IMR-90 (cell line): ENCODE data around the gene GRAMD1A. TPM values are rescaled to one million over a fixed set of nuclear protein-coding genes. Genes with fewer than 3 reads are reported as not detected.

ENCODE experiments used
- ATAC-seq: fragments of 200-7000 bp; cut with Tn5 transposase; 2 replicates; pipeline ENCODE4 v1.9.1; 2020; ENCODE audit warnings: low read depth, mild to moderate bottlenecking, moderate library complexity
- BruUV-seq: library from RNA; stranded (reverse); fragments of 400-500 nt; replicated peaks from 2 replicates; lab custom pipeline; 2021; lab: Mats Ljungman, UMichigan
- CTCF ChIA-PET: fragments of 300-600 bp; formaldehyde crosslinking; extraction: SDS; loops from one replicate; lab custom pipeline; 2021; ENCODE audit warnings: antibody characterized with exemption; lab: Yijun Ruan, JAX
- POLR2A ChIA-PET: fragments of 300-600 bp; sonication (Branson Sonifier 250); formaldehyde crosslinking; loops from one replicate; lab custom pipeline; 2022; ENCODE audit warnings: antibody characterized with exemption; ENCODE audit not compliant: unreplicated experiment; lab: Charles Lee
- DNase-seq: peaks from one replicate; pipeline ENCODE4 v3.0.0; 2013
- H2AFZ ChIP-seq: replicated peaks from 2 replicates; pipeline ENCODE3; 2013; ENCODE audit warnings: low read length, mild to moderate bottlenecking; ENCODE audit not compliant: poor library complexity
- H2AK5ac ChIP-seq: 2 replicates; pipeline ENCODE4 v1.6.1; 2013; ENCODE audit warnings: low read depth, low read length, inconsistent platforms
- H2AK9ac ChIP-seq: replicated peaks from 2 replicates; pipeline ENCODE3; 2013; ENCODE audit warnings: mild to moderate bottlenecking, low read depth, low read length, moderate library complexity; ENCODE audit not compliant: poor library complexity
- H2BK120ac ChIP-seq: 2 replicates; pipeline ENCODE4 v1.6.1; 2013; ENCODE audit warnings: low read depth, low read length, inconsistent platforms
- H2BK15ac ChIP-seq: 3 replicates; pipeline ENCODE4 v1.6.1; 2013; ENCODE audit warnings: low read depth, low read length, inconsistent platforms
- H2BK20ac ChIP-seq: 2 replicates; pipeline ENCODE4 v1.6.1; 2013; ENCODE audit warnings: low read depth, mild to moderate bottlenecking, inconsistent platforms, low read length, moderate library complexity
- H2BK5ac ChIP-seq: 2 replicates; pipeline ENCODE4 v1.6.1; 2013; ENCODE audit warnings: mild to moderate bottlenecking, low read depth, low read length, inconsistent platforms; ENCODE audit not compliant: poor library complexity, severe bottlenecking
- H3K14ac ChIP-seq: replicated peaks from 2 replicates; pipeline ENCODE4 v1.6.1; 2013; ENCODE audit warnings: low read depth, low read length, inconsistent platforms
- H3K18ac ChIP-seq: 2 replicates; pipeline ENCODE4 v1.6.1; 2013; ENCODE audit warnings: low read depth, low read length, control low read depth
- H3K23ac ChIP-seq: 2 replicates; pipeline ENCODE4 v1.6.1; 2013; ENCODE audit warnings: low read depth, low read length, inconsistent platforms
- H3K27ac ChIP-seq: 2 replicates; pipeline ENCODE4 v1.5.1; 2013; ENCODE audit warnings: mild to moderate bottlenecking, control low read depth, low read length; ENCODE audit not compliant: insufficient read depth
- H3K27me3 ChIP-seq: 2 replicates; pipeline ENCODE4 v1.6.1; 2013; ENCODE audit warnings: low read length; ENCODE audit not compliant: control insufficient read depth, insufficient read depth
- H3K36me3 ChIP-seq: 2 replicates; pipeline ENCODE4 v1.6.1; 2013; ENCODE audit warnings: low read length, mixed read lengths; ENCODE audit not compliant: control insufficient read depth, insufficient read depth
- H3K4ac ChIP-seq: 2 replicates; pipeline ENCODE4 v1.6.1; 2013; ENCODE audit warnings: low read depth, low read length, inconsistent platforms
- H3K4me1 ChIP-seq: 2 replicates; pipeline ENCODE4 v1.6.1; 2013; ENCODE audit warnings: low read length, mixed read lengths; ENCODE audit not compliant: control insufficient read depth, insufficient read depth
- H3K4me2 ChIP-seq: 2 replicates; pipeline ENCODE4 v1.6.1; 2013; ENCODE audit warnings: low read depth, mild to moderate bottlenecking, control low read depth, low read length, moderate library complexity
- H3K4me3 ChIP-seq: 2 replicates; pipeline ENCODE4 v1.5.1; 2013; ENCODE audit warnings: low read depth, mild to moderate bottlenecking, control low read depth, low read length, moderate library complexity; ENCODE audit not compliant: insufficient read depth
- H3K56ac ChIP-seq: 2 replicates; pipeline ENCODE4 v1.6.1; 2013; ENCODE audit warnings: low read length, inconsistent platforms; ENCODE audit not compliant: insufficient read depth; ENCODE audit errors: extremely low read depth
- H3K79me1 ChIP-seq, 2 experiments: 2 replicates each; pipeline ENCODE4 v1.6.1; 2013; ENCODE audit warnings: low read length in 2 of 2, inconsistent platforms in 1 of 2, low read depth in 1 of 2
- H3K9ac ChIP-seq: 2 replicates; pipeline ENCODE4 v1.6.1; 2013; ENCODE audit warnings: low read depth, low read length, control low read depth
- H3K9me1 ChIP-seq: 2 replicates; pipeline ENCODE4 v1.6.1; 2013; ENCODE audit warnings: low read length, inconsistent platforms; ENCODE audit not compliant: insufficient read depth
- H3K9me3 ChIP-seq: 2 replicates; pipeline ENCODE4 v1.6.1; 2013; ENCODE audit warnings: low read length; ENCODE audit not compliant: control insufficient read depth, insufficient read depth
- H4K20me1 ChIP-seq: 2 replicates; pipeline ENCODE4 v1.6.1; 2013; ENCODE audit warnings: low read length, inconsistent platforms; ENCODE audit not compliant: insufficient read depth
- H4K5ac ChIP-seq: 2 replicates; pipeline ENCODE4 v1.6.1; 2013; ENCODE audit warnings: mild to moderate bottlenecking, low read depth, low read length, control low read depth
- H4K8ac ChIP-seq, 2 experiments: 2 replicates each; pipeline ENCODE4 v1.6.1; 2013; ENCODE audit warnings: low read depth in 2 of 2, low read length in 2 of 2, control low read depth in 1 of 2, inconsistent platforms in 1 of 2
- H4K91ac ChIP-seq: 2 replicates; pipeline ENCODE4 v1.6.1; 2013; ENCODE audit warnings: low read depth, low read length, inconsistent platforms; ENCODE audit not compliant: insufficient read depth
- BHLHE40 ChIP-seq: fragments of 150-350 bp; IDR thresholded peaks from 2 replicates; pipeline ENCODE4 v1.6.1; 2016; ENCODE audit warnings: mild to moderate bottlenecking, low read depth, low read length
- CEBPB ChIP-seq: IDR thresholded peaks from 2 replicates; pipeline ENCODE4 v1.6.1; 2012; ENCODE audit warnings: low read depth, low read length, improper control_type of control experiment
- CHD1 ChIP-seq: IDR thresholded peaks from 2 replicates; pipeline ENCODE4 v1.6.1; 2012; ENCODE audit warnings: low read depth, low read length, improper control_type of control experiment
- ELK1 ChIP-seq: fragments of 150-350 bp; IDR thresholded peaks from 2 replicates; pipeline ENCODE4 v1.6.1; 2016; ENCODE audit warnings: low read depth, mild to moderate bottlenecking, low read length, moderate library complexity, borderline replicate concordance
- FOS ChIP-seq: fragments of 150-350 bp; IDR thresholded peaks from 2 replicates; pipeline ENCODE4 v1.6.1; 2016; ENCODE audit warnings: low read depth, low read length
- MAFK ChIP-seq: IDR thresholded peaks from 2 replicates; pipeline ENCODE4 v1.6.1; 2012; ENCODE audit warnings: low read depth, low read length, improper control_type of control experiment
- MAZ ChIP-seq: IDR thresholded peaks from 2 replicates; pipeline ENCODE4 v1.6.1; 2012; ENCODE audit warnings: low read depth, mild to moderate bottlenecking, low read length, improper control_type of control experiment, moderate library complexity, borderline replicate concordance
- MXI1 ChIP-seq: IDR thresholded peaks from 2 replicates; pipeline ENCODE4 v1.6.1; 2012; ENCODE audit warnings: low read depth, mild to moderate bottlenecking, low read length, moderate library complexity, borderline replicate concordance
- NFE2L2 ChIP-seq: fragments of 150-350 bp; IDR thresholded peaks from 2 replicates; pipeline ENCODE4 v1.6.1; 2016; ENCODE audit warnings: low read depth, mild to moderate bottlenecking, low read length
- POLR2A ChIP-seq: IDR thresholded peaks from 2 replicates; pipeline ENCODE4 v1.6.1; 2012; ENCODE audit warnings: mild to moderate bottlenecking, low read depth, low read length
- RAD21 ChIP-seq: IDR thresholded peaks from 2 replicates; pipeline ENCODE4 v1.6.1; 2012; ENCODE audit warnings: low read length, improper control_type of control experiment
- RCOR1 ChIP-seq: IDR thresholded peaks from 2 replicates; pipeline ENCODE4 v1.6.1; 2012; ENCODE audit warnings: mild to moderate bottlenecking, low read length, improper control_type of control experiment; ENCODE audit not compliant: insufficient replicate concordance
- RFX5 ChIP-seq: IDR thresholded peaks from 2 replicates; pipeline ENCODE4 v1.8.0; 2012; ENCODE audit warnings: low read depth, mild to moderate bottlenecking, low read length, moderate library complexity
- SMC3 ChIP-seq: fragments of 150-350 bp; IDR thresholded peaks from 2 replicates; pipeline ENCODE4 v1.6.1; 2016; ENCODE audit warnings: low read depth, mild to moderate bottlenecking, antibody characterized with exemption, low read length, moderate library complexity
- USF2 ChIP-seq: fragments of 150-350 bp; IDR thresholded peaks from 2 replicates; pipeline ENCODE4 v1.6.1; 2017; ENCODE audit warnings: mild to moderate bottlenecking, antibody characterized with exemption, low read length, low read depth
- WGBS, 2 experiments: methylation state at CpG; one replicate each; pipeline versions ENCODE4 v1.1.5 to v1.1.7; 2013; ENCODE audit warnings: missing lambda C conversion rate in 2 of 2; ENCODE audit not compliant: insufficient read length in 1 of 2; ENCODE audit errors: extremely low coverage in 2 of 2; 5-methylcytosine and 5-hydroxymethylcytosine counted together
- dilution Hi-C: fragments of 300-500 bp; cut with HindIII; formaldehyde crosslinking; loops from one replicate; pipeline ENCODE4 v1.14.3; 2018; ENCODE audit warnings: low sequenced_read_pairs; ENCODE audit not compliant: unreplicated experiment
- in situ Hi-C: fragments of 300-500 bp; cut with MboI; formaldehyde crosslinking; loops from 3 replicates; pipeline ENCODE4 v1.14.3; 2019; ENCODE audit warnings: low sequenced_read_pairs, inconsistent platforms, mixed read lengths
- intact Hi-C: fragments of 100-400 bp; cut with micrococcal nuclease; formaldehyde crosslinking; loops from 2 replicates; pipeline ENCODE4 v1.10.0; 2022
- polyA plus RNA-seq, 3 experiments: library from polyadenylated mRNA; depleted of rRNA; stranded (reverse); fragments of >200 nt; gene quantifications; 2 replicates each; pipeline ENCODE4 v1.2.3, GENCODE V29; 2012; ENCODE audit warnings: low replicate concordance in 1 of 3
- total RNA-seq: library from RNA; depleted of rRNA; stranded (reverse); fragments of >200 nt; gene quantifications from 2 replicates; pipeline ENCODE4 v1.2.3, GENCODE V29; 2012
- TF ChIP-seq, protein P1 (sequence below): conservative IDR thresholded peaks from 2 replicates; pipeline ENCODE4 v1.5.1; 2012; ENCODE audit warnings: mild to moderate bottlenecking, low read depth, low read length, improper control_type of control experiment

Gene GRAMD1A
- total and polyA plus RNA-seq, 2 of the 4 experiments (the other 2 are of a cell fraction), result 11.1 to 63.0 TPM

DNA sequence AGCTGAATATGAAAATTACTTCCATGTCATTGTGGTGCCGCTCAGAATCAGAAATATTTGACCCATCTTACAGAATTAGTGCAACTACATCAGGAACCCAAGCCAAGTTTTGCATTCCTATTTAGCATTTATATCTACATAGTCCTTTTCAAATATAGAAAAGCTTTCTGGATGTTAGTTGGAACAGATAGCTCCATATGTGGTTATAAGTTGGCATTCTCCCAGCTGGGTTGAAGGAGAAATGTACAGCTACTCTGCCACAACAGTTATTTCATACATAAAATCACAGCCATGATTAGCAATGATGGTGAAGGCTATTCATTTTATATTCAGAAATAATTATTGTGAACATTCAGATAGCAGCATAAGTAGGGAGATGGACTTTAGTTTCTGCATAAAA lies 69.6 kb downstream of the GRAMD1A start:
- dilution Hi-C loops, result no loop called here
- Histone ChIP-seq H3K4ac (no peak overlapping the region), H3K9ac (no peak overlapping the region), H3K56ac (no peak overlapping the region), H3K18ac (no peak overlapping the region), H3K4me1 (peaks cover 4% of the 10 kb centered on the region), H3K14ac (no peak overlapping the region), H4K20me1 (no peaks in the 10 kb centered on the region), H3K4me2 (no peak overlapping the region), H2AK5ac (no peak overlapping the region), H4K91ac (no peak overlapping the region), H4K8ac (no peak overlapping the region), H3K36me3 (no peaks in the 10 kb centered on the region), H2BK15ac (no peak overlapping the region), H2BK120ac (no peak overlapping the region), H2AK9ac (no peak overlapping the region), H3K79me1 (no peaks in the 10 kb centered on the region), H3K9me1 (no peaks in the 10 kb centered on the region), H2AFZ (no peak overlapping the region), H3K4me3 (no peak overlapping the region), H2BK5ac (no peak overlapping the region), H3K23ac (no peak overlapping the region), H4K5ac (no peak overlapping the region), H2BK20ac (no peak overlapping the region), H3K9me3 (peaks cover 7% of the 10 kb centered on the region), H3K27ac (no peak overlapping the region), H3K27me3 (no peaks in the 10 kb centered on the region; the same call in 1 of the 2 replicates)
- POLR2A ChIA-PET, result no interaction called here
- no TSS peak for BruUV-seq
- ATAC-seq (no peak), DNase-seq (peak; percentile 8)
- intact Hi-C loops, result no loop called here
- TF ChIP-seq RFX5, result no peak
- no peak for TF ChIP-seq ELK1
- TF ChIP-seq USF2, result no peak
- TF ChIP-seq CHD1, result no peak
- no peak for TF ChIP-seq RCOR1
- TF ChIP-seq, protein P1, sequence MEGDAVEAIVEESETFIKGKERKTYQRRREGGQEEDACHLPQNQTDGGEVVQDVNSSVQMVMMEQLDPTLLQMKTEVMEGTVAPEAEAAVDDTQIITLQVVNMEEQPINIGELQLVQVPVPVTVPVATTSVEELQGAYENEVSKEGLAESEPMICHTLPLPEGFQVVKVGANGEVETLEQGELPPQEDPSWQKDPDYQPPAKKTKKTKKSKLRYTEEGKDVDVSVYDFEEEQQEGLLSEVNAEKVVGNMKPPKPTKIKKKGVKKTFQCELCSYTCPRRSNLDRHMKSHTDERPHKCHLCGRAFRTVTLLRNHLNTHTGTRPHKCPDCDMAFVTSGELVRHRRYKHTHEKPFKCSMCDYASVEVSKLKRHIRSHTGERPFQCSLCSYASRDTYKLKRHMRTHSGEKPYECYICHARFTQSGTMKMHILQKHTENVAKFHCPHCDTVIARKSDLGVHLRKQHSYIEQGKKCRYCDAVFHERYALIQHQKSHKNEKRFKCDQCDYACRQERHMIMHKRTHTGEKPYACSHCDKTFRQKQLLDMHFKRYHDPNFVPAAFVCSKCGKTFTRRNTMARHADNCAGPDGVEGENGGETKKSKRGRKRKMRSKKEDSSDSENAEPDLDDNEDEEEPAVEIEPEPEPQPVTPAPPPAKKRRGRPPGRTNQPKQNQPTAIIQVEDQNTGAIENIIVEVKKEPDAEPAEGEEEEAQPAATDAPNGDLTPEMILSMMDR, result no peak
- TF ChIP-seq BHLHE40, result no peak
- TF ChIP-seq POLR2A, result no peak
- no peak for TF ChIP-seq MAFK
- no peak for TF ChIP-seq SMC3
- TF ChIP-seq NFE2L2, result no peak
- TF ChIP-seq FOS, result no peak
- TF ChIP-seq MAZ, result no peak
- no peak for TF ChIP-seq RAD21
- no peak for TF ChIP-seq MXI1
- TF ChIP-seq CEBPB, result no peak
- CTCF ChIA-PET, result interaction anchor here (1.1 kb wide), 1 partner anchor 25 kb away, joined by 3 read pairs; no protein-coding TSS in a partner anchor
- in situ Hi-C loops, result loop anchor here (5.0 kb wide), 1 partner anchor 68 kb away; the partner anchor contains the start of genes FXYD1 and LGI4
- WGBS, 2 experiments, result no CpG with 5 or more reads among the region's 1 CpG
